ENCODE results near the gene KASH5. TPM values are rescaled to one million over a fixed set of nuclear protein-coding genes. Genes with fewer than 3 reads are reported as not detected.

The KASH5 gene
- total RNA-seq, 1 experiment from 2014 or later = 0.42 TPM

DNA sequence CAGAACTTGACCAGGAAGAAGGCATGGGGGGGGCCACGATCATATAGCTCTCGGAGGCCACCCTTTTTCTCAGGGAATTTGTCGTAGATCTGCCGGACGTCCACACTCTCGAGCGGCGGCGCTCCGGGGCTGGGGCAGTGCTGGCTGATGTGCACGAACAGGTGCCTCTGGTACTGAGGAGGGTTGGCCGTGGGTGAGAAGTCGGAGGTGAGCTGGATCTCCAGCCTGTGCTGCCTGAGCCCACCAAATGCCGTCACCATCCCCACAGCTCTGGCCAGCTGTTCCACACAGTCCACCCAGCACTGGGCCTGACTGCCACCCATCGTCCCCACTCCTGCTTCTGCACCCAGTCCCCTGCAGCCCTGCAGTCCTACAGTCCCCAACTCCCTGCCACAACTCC is 40.9 kb upstream of the KASH5 start (continued):
- no peak for TF ChIP-seq ZNF512 (CRISPR knock-in tag; IDR thresholded peaks at IDR 0.05; ENCODE audit: borderline replicate concordance)
- TF ChIP-seq GABPB1 (CRISPR knock-in tag; IDR thresholded peaks at IDR 0.05) = no peak
- no peak for TF ChIP-seq ZNF423 (CRISPR knock-in tag; IDR thresholded peaks at IDR 0.05)
- TF ChIP-seq, protein P1, sequence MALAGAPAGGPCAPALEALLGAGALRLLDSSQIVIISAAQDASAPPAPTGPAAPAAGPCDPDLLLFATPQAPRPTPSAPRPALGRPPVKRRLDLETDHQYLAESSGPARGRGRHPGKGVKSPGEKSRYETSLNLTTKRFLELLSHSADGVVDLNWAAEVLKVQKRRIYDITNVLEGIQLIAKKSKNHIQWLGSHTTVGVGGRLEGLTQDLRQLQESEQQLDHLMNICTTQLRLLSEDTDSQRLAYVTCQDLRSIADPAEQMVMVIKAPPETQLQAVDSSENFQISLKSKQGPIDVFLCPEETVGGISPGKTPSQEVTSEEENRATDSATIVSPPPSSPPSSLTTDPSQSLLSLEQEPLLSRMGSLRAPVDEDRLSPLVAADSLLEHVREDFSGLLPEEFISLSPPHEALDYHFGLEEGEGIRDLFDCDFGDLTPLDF (CRISPR knock-in tag; IDR thresholded peaks at IDR 0.05) = no peak
- no peak for TF ChIP-seq ELF4 (CRISPR knock-in tag; IDR thresholded peaks at IDR 0.05; ENCODE audit: low read depth)
- TF ChIP-seq, protein P2, sequence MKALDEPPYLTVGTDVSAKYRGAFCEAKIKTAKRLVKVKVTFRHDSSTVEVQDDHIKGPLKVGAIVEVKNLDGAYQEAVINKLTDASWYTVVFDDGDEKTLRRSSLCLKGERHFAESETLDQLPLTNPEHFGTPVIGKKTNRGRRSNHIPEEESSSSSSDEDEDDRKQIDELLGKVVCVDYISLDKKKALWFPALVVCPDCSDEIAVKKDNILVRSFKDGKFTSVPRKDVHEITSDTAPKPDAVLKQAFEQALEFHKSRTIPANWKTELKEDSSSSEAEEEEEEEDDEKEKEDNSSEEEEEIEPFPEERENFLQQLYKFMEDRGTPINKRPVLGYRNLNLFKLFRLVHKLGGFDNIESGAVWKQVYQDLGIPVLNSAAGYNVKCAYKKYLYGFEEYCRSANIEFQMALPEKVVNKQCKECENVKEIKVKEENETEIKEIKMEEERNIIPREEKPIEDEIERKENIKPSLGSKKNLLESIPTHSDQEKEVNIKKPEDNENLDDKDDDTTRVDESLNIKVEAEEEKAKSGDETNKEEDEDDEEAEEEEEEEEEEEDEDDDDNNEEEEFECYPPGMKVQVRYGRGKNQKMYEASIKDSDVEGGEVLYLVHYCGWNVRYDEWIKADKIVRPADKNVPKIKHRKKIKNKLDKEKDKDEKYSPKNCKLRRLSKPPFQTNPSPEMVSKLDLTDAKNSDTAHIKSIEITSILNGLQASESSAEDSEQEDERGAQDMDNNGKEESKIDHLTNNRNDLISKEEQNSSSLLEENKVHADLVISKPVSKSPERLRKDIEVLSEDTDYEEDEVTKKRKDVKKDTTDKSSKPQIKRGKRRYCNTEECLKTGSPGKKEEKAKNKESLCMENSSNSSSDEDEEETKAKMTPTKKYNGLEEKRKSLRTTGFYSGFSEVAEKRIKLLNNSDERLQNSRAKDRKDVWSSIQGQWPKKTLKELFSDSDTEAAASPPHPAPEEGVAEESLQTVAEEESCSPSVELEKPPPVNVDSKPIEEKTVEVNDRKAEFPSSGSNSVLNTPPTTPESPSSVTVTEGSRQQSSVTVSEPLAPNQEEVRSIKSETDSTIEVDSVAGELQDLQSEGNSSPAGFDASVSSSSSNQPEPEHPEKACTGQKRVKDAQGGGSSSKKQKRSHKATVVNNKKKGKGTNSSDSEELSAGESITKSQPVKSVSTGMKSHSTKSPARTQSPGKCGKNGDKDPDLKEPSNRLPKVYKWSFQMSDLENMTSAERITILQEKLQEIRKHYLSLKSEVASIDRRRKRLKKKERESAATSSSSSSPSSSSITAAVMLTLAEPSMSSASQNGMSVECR (CRISPR knock-in tag; IDR thresholded peaks at IDR 0.05; ENCODE audit: borderline replicate concordance) = no peak
- no peak for TF ChIP-seq IRF2 (CRISPR knock-in tag; IDR thresholded peaks at IDR 0.05; ENCODE audit: borderline replicate concordance, low read depth)
- no peak for TF ChIP-seq GTF2I (CRISPR knock-in tag; conservative IDR thresholded peaks at IDR 0.05)
- TF ChIP-seq, protein P3, sequence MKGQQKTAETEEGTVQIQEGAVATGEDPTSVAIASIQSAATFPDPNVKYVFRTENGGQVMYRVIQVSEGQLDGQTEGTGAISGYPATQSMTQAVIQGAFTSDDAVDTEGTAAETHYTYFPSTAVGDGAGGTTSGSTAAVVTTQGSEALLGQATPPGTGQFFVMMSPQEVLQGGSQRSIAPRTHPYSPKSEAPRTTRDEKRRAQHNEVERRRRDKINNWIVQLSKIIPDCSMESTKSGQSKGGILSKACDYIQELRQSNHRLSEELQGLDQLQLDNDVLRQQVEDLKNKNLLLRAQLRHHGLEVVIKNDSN (CRISPR knock-in tag; IDR thresholded peaks at IDR 0.05) = no peak
- TF ChIP-seq HMGA2 (CRISPR knock-in tag; IDR thresholded peaks at IDR 0.05) = no peak

GRCh38 chr19:49347835-49348234 is 40.2 kb upstream of the KASH5 start:
- TF ChIP-seq, protein P4, sequence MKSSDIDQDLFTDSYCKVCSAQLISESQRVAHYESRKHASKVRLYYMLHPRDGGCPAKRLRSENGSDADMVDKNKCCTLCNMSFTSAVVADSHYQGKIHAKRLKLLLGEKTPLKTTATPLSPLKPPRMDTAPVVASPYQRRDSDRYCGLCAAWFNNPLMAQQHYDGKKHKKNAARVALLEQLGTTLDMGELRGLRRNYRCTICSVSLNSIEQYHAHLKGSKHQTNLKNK (CRISPR knock-in tag; IDR thresholded peaks at IDR 0.05) = no peak
- TF ChIP-seq USF2 (CRISPR knock-in tag; IDR thresholded peaks at IDR 0.05) (peak; percentile 91), MYBL2 (CRISPR knock-in tag; IDR thresholded peaks at IDR 0.05) (no peak), KAT7 (CRISPR knock-in tag; IDR thresholded peaks at IDR 0.05; ENCODE audit: borderline replicate concordance) (no peak), NFYB (CRISPR knock-in tag; conservative IDR thresholded peaks at IDR 0.05; ENCODE audit: low read depth) (peak; percentile 63)
- TF ChIP-seq, protein P3 (CRISPR knock-in tag; IDR thresholded peaks at IDR 0.05) = peak; percentile 91
- Mint-ChIP-seq H3K4me3 (no peak overlapping the region), H3K36me3 (peaks cover 87% of the 10 kb centered on the region), H3K27me3 (ENCODE audit: low read depth) (no peaks in the 10 kb centered on the region), H3K27ac (peak overlapping the region; percentile 91), H3K4me1 (peaks cover 3% of the 10 kb centered on the region; the same call in 1 of the 2 replicates), H3K9me3 (no peaks in the 10 kb centered on the region)
- ATAC-seq (peak; percentile 94), DNase-seq (ENCODE audit: low spot score) (peak; percentile 51)
- CTCF ChIA-PET = interaction anchor here (1.3 kb wide), 1 partner anchor 69 kb away, joined by 3 read pairs; no protein-coding TSS in a partner anchor
- POLR2A ChIA-PET = no interaction called here
